ENCODE data around the gene MARCO.

MARCO gene

GRCh38 chr2:118968042-118968441 lies 26.0 kb downstream of the MARCO start:
- Histone ChIP-seq H3K9me3 (ENCODE audit: low read depth, low read length) (no peaks in the 10 kb centered on the region), H3K36me3 (ENCODE audit: insufficient read depth, low read length) (no peaks in the 10 kb centered on the region), H3K9ac (ENCODE audit: insufficient read length) (no peak overlapping the region), H3K4me3 (no peak overlapping the region), H3K27ac (no peak overlapping the region)
- DNase-seq (ENCODE audit: low read depth, low spot score), result no peak
- TF ChIP-seq POLR2AphosphoS5 (IDR thresholded peaks at IDR 0.05; ENCODE audit: borderline replicate concordance, low read depth, low read length), result no peak
- no peak for TF ChIP-seq FOXP2 (optimal IDR thresholded peaks at IDR 0.05; ENCODE audit: control extremely low read depth, extremely low read length, insufficient read depth)
- no peak for TF ChIP-seq EZH2 (IDR thresholded peaks at IDR 0.05)

GRCh38 chr2:118968961-118969733 lies 27.2 kb downstream of the MARCO start:
- no peak for DNase-seq (ENCODE audit: low read depth, low spot score)
- Histone ChIP-seq H3K4me3 (no peak overlapping the region), H3K36me3 (ENCODE audit: insufficient read depth, low read length) (no peaks in the 10 kb centered on the region), H3K9me3 (ENCODE audit: low read depth, low read length) (no peaks in the 10 kb centered on the region), H3K9ac (ENCODE audit: insufficient read length) (no peak overlapping the region), H3K27ac (no peak overlapping the region)
- no peak for TF ChIP-seq POLR2AphosphoS5 (IDR thresholded peaks at IDR 0.05; ENCODE audit: borderline replicate concordance, low read depth, low read length)
- TF ChIP-seq FOXP2 (optimal IDR thresholded peaks at IDR 0.05; ENCODE audit: control extremely low read depth, extremely low read length, insufficient read depth), result no peak
- no peak for TF ChIP-seq EZH2 (IDR thresholded peaks at IDR 0.05)

GRCh38 chr2:118969734-118970395 lies 27.9 kb downstream of the MARCO start:
- Histone ChIP-seq H3K9me3 (ENCODE audit: low read depth, low read length) (no peaks in the 10 kb centered on the region), H3K27ac (no peak overlapping the region), H3K9ac (ENCODE audit: insufficient read length) (no peak overlapping the region), H3K36me3 (ENCODE audit: insufficient read depth, low read length) (no peaks in the 10 kb centered on the region), H3K4me3 (no peak overlapping the region)
- DNase-seq (ENCODE audit: low read depth, low spot score), result no peak
- no peak for TF ChIP-seq FOXP2 (optimal IDR thresholded peaks at IDR 0.05; ENCODE audit: control extremely low read depth, extremely low read length, insufficient read depth)

- no peak for DNase-seq (ENCODE audit: low read depth, low spot score)
- Histone ChIP-seq H3K9me3 (ENCODE audit: low read depth, low read length) (no peaks in the 10 kb centered on the region), H3K27ac (no peak overlapping the region), H3K36me3 (ENCODE audit: insufficient read depth, low read length) (no peaks in the 10 kb centered on the region), H3K4me3 (no peak overlapping the region), H3K9ac (ENCODE audit: insufficient read length) (no peak overlapping the region)
- TF ChIP-seq FOXP2 (optimal IDR thresholded peaks at IDR 0.05; ENCODE audit: control extremely low read depth, extremely low read length, insufficient read depth) (no peak), EZH2 (IDR thresholded peaks at IDR 0.05) (no peak), POLR2AphosphoS5 (IDR thresholded peaks at IDR 0.05; ENCODE audit: borderline replicate concordance, low read depth, low read length) (no peak)
Observed at GRCh38 chr2:118970396-118971135, 28.6 kb downstream of the MARCO start.

GRCh38 chr2:118971245-118972122 lies 29.5 kb downstream of the MARCO start:
- no peaks in the 10 kb centered on the region for H3K36me3 ChIP-seq (ENCODE audit: insufficient read depth, low read length)
- no peak overlapping the region for H3K9ac ChIP-seq (ENCODE audit: insufficient read length)
- H3K9me3 ChIP-seq (ENCODE audit: low read depth, low read length), result no peaks in the 10 kb centered on the region
- no peak overlapping the region for H3K27ac ChIP-seq
- no peak overlapping the region for H3K4me3 ChIP-seq
- no peak for DNase-seq (ENCODE audit: low read depth, low spot score)
- no peak for TF ChIP-seq POLR2AphosphoS5 (IDR thresholded peaks at IDR 0.05; ENCODE audit: borderline replicate concordance, low read depth, low read length)
- no peak for TF ChIP-seq FOXP2 (optimal IDR thresholded peaks at IDR 0.05; ENCODE audit: control extremely low read depth, extremely low read length, insufficient read depth)
- TF ChIP-seq EZH2 (IDR thresholded peaks at IDR 0.05), result no peak

GRCh38 chr2:118973542-118973951 lies 31.6 kb downstream of the MARCO start:
- DNase-seq (ENCODE audit: low read depth, low spot score), result no peak
- no peak overlapping the region for H3K4me3 ChIP-seq
- TF ChIP-seq FOXP2 (optimal IDR thresholded peaks at IDR 0.05; ENCODE audit: control extremely low read depth, extremely low read length, insufficient read depth) (no peak), POLR2AphosphoS5 (IDR thresholded peaks at IDR 0.05; ENCODE audit: borderline replicate concordance, low read depth, low read length) (no peak), EZH2 (IDR thresholded peaks at IDR 0.05) (no peak)
- H3K36me3 ChIP-seq (ENCODE audit: insufficient read depth, low read length), result no peaks in the 10 kb centered on the region
- no peak overlapping the region for H3K27ac ChIP-seq
- no peaks in the 10 kb centered on the region for H3K9me3 ChIP-seq (ENCODE audit: low read depth, low read length)
- no peak overlapping the region for H3K9ac ChIP-seq (ENCODE audit: insufficient read length)

GRCh38 chr2:118974103-118974993 lies 32.4 kb downstream of the MARCO start:
- Histone ChIP-seq H3K36me3 (ENCODE audit: insufficient read depth, low read length) (no peaks in the 10 kb centered on the region), H3K27ac (no peak overlapping the region), H3K9me3 (ENCODE audit: low read depth, low read length) (no peaks in the 10 kb centered on the region), H3K9ac (ENCODE audit: insufficient read length) (no peak overlapping the region), H3K4me3 (no peak overlapping the region)
- no peak for TF ChIP-seq FOXP2 (optimal IDR thresholded peaks at IDR 0.05; ENCODE audit: control extremely low read depth, extremely low read length, insufficient read depth)
- TF ChIP-seq EZH2 (IDR thresholded peaks at IDR 0.05), result no peak
- TF ChIP-seq POLR2AphosphoS5 (IDR thresholded peaks at IDR 0.05; ENCODE audit: borderline replicate concordance, low read depth, low read length), result no peak
- no peak for DNase-seq (ENCODE audit: low read depth, low spot score)

All from SK-N-MC (cell line).